ENCODE measurements around the gene ADH4. TPM values are rescaled to one million over a fixed set of nuclear protein-coding genes. Genes with fewer than 3 reads are reported as not detected.
"Not testable (repeated sequence)": the region's sequence is repeated elsewhere in the genome, so short reads cannot be mapped to it uniquely, and the experiment has no call there.

Gene ADH4
- total and polyA plus RNA-seq, 2 experiments from 2014 or later, result not detected

- no peak overlapping the region for H3K4me3 ChIP-seq
- H3K79me2 ChIP-seq (replicated peaks; ENCODE audit: insufficient read depth), result no peaks in the 10 kb centered on the region
- H3K36me3 ChIP-seq (ENCODE audit: insufficient read depth), result 0 out of 2 replicates have a peak, but pooled peaks cover 3% of the 10 kb centered on the region
- no peaks in the 10 kb centered on the region for H3F3A ChIP-seq (replicated peaks; ENCODE audit: low read depth)
- Mint-ChIP-seq H3K4me3 (no peak overlapping the region), H3K27ac (no peak overlapping the region), H3K27me3 (ENCODE audit: insufficient read depth, low read depth, poor library complexity) (peaks cover 5% of the 10 kb centered on the region), H3K4me1 (peaks cover 14% of the 10 kb centered on the region), H3K36me3 (ENCODE audit: low read depth) (peaks cover 17% of the 10 kb centered on the region), H3K9me3 (peaks cover 13% of the 10 kb centered on the region)
- H3K4me1 ChIP-seq (ENCODE audit: insufficient read depth), result peaks cover 7% of the 10 kb centered on the region
- DNase-seq (ENCODE audit: low spot score), result peak; percentile 34
- TF ChIP-seq, protein P1, sequence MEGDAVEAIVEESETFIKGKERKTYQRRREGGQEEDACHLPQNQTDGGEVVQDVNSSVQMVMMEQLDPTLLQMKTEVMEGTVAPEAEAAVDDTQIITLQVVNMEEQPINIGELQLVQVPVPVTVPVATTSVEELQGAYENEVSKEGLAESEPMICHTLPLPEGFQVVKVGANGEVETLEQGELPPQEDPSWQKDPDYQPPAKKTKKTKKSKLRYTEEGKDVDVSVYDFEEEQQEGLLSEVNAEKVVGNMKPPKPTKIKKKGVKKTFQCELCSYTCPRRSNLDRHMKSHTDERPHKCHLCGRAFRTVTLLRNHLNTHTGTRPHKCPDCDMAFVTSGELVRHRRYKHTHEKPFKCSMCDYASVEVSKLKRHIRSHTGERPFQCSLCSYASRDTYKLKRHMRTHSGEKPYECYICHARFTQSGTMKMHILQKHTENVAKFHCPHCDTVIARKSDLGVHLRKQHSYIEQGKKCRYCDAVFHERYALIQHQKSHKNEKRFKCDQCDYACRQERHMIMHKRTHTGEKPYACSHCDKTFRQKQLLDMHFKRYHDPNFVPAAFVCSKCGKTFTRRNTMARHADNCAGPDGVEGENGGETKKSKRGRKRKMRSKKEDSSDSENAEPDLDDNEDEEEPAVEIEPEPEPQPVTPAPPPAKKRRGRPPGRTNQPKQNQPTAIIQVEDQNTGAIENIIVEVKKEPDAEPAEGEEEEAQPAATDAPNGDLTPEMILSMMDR (conservative IDR thresholded peaks at IDR 0.05; ENCODE audit: low read depth in 2 of 2), result peak in 1 of 2 experiments; percentile 57; a peak in 3 of 4 replicates
- no peak for TF ChIP-seq NANOG (IDR thresholded peaks at IDR 0.05; ENCODE audit: borderline replicate concordance)
- H3K27me3 ChIP-seq (ENCODE audit: insufficient read depth), result no peaks in the 10 kb centered on the region
- ATAC-seq, result no peak
- H3K9me2 ChIP-seq (ENCODE audit: insufficient read depth), result no peaks in the 10 kb centered on the region
- H2AFZ ChIP-seq, result no peak overlapping the region
- H4K20me1 ChIP-seq (replicated peaks; ENCODE audit: insufficient read depth), result no peaks in the 10 kb centered on the region
- H3K4me2 ChIP-seq, result no peak overlapping the region
- no peak overlapping the region for H3K27ac ChIP-seq (ENCODE audit: low read depth)
Observed at GRCh38 chr4:99117876-99118693, 26.0 kb downstream of the ADH4 start.

GRCh38 chr4:99117122-99117841, 26.8 kb downstream of the ADH4 start:
- H3K79me2 ChIP-seq (replicated peaks; ENCODE audit: insufficient read depth); H3K36me3 ChIP-seq (ENCODE audit: insufficient read depth); H2AFZ ChIP-seq; H3K4me3 Mint-ChIP-seq; H3K9me2 ChIP-seq (ENCODE audit: insufficient read depth); H3F3A ChIP-seq (replicated peaks; ENCODE audit: low read depth); DNase-seq (ENCODE audit: low spot score); H3K4me1 ChIP-seq (ENCODE audit: insufficient read depth); H3K27ac Mint-ChIP-seq; H3K4me2 ChIP-seq; H4K20me1 ChIP-seq (replicated peaks; ENCODE audit: insufficient read depth); H3K27ac ChIP-seq (ENCODE audit: low read depth); H3K27me3 ChIP-seq (ENCODE audit: insufficient read depth); ATAC-seq; H3K4me3 ChIP-seq; H3K27me3 Mint-ChIP-seq (ENCODE audit: insufficient read depth, low read depth, poor library complexity): not testable (repeated sequence)
- Mint-ChIP-seq H3K4me1 (peaks cover 14% of the 10 kb centered on the region), H3K9me3 (peaks cover 13% of the 10 kb centered on the region), H3K36me3 (ENCODE audit: low read depth) (peaks cover 17% of the 10 kb centered on the region)

DNA sequence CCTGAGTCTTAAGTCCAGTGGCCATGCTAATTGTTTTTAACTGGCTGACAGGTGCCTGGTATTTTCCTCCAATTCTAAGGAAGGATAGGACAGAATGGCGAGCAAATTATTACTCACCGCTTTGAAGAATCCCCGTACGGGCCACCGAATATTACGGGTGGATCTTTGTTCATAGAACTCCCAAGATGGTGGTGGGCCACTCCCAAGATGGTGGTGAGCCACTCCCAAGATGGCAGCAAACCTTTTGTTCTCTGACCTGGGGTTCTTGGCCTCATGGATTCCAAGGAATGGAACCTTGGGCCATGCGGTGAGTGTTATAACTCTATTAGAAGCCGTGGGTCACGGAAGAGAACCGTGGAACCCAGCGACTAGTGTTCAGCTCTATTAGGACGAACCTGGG, 34.8 kb downstream of the ADH4 start:
- not testable (repeated sequence) for H3K27me3 Mint-ChIP-seq (ENCODE audit: insufficient read depth, low read depth, poor library complexity); H3K9me2 ChIP-seq (ENCODE audit: insufficient read depth); H3K4me1 Mint-ChIP-seq; H4K20me1 ChIP-seq (replicated peaks; ENCODE audit: insufficient read depth); H3K27ac Mint-ChIP-seq; H3K27ac ChIP-seq (ENCODE audit: low read depth); ATAC-seq; H3F3A ChIP-seq (replicated peaks; ENCODE audit: low read depth); H3K4me3 Mint-ChIP-seq; H3K4me3 ChIP-seq; H3K27me3 ChIP-seq (ENCODE audit: insufficient read depth); H3K36me3 ChIP-seq (ENCODE audit: insufficient read depth); H3K79me2 ChIP-seq (replicated peaks; ENCODE audit: insufficient read depth); H3K4me1 ChIP-seq (ENCODE audit: insufficient read depth); DNase-seq (ENCODE audit: low spot score); H3K9me3 Mint-ChIP-seq; H2AFZ ChIP-seq; H3K4me2 ChIP-seq
- H3K36me3 Mint-ChIP-seq (ENCODE audit: low read depth), result peaks cover 13% of the 10 kb centered on the region

Measured in GM23338 (cell line).